Psoas muscle (tissue), 8 donors: Measurements from ENCODE around the gene DENND5A. TPM values are rescaled to one million over a fixed set of nuclear protein-coding genes. Genes with fewer than 3 reads are reported as not detected.
"Not testable (repeated sequence)": the region's sequence is repeated elsewhere in the genome, so short reads cannot be mapped to it uniquely, and the experiment has no call there.

Experiments used
- ATAC-seq, 4 donors: fragments of 200-7000 bp; cut with Tn5 transposase; one replicate each; pipeline ENCODE4 v1.9.1; 2020; ENCODE audit warnings: moderate library complexity in 3 of 4, mild to moderate bottlenecking in 2 of 4
- DNase-seq, 2 donors: peaks; one replicate each; pipeline ENCODE4 v3.0.0-alpha.2; 2020
- H3K27ac ChIP-seq: fragments of 200-600 bp; one replicate; pipeline ENCODE4 v1.8.0; 2022
- H3K27me3 ChIP-seq, 3 donors: fragments of 200-600 bp in 1 of 3; one replicate each; pipeline versions ENCODE4 v1.6.1 to v1.8.0; 2013 to 2022; ENCODE audit warnings: low read length in 2 of 3, mild to moderate bottlenecking in 2 of 3, moderate library complexity in 1 of 3; ENCODE audit not compliant: insufficient read depth in 3 of 3
- H3K36me3 ChIP-seq, 2 donors: fragments of 200-600 bp in 1 of 2; one replicate each; pipeline versions ENCODE4 v1.6.1 to v1.8.0; 2013 to 2022; ENCODE audit warnings: low read depth in 1 of 2, mild to moderate bottlenecking in 1 of 2, moderate library complexity in 1 of 2; ENCODE audit not compliant: insufficient read depth in 1 of 2
- H3K4me1 ChIP-seq: fragments of 200-600 bp; one replicate; pipeline ENCODE4 v1.8.0; 2022
- H3K4me3 ChIP-seq: fragments of 200-600 bp; one replicate; pipeline ENCODE4 v1.8.0; 2022; ENCODE audit warnings: mild to moderate bottlenecking
- H3K9me3 ChIP-seq: fragments of 200-600 bp; one replicate; pipeline ENCODE4 v1.8.0; 2022
- WGBS, 3 donors: extraction: QIAGEN DNeasy Blood & Tissue Kit; methylation state at CpG; one replicate each; pipeline versions ENCODE4 v1.1.6 to v1.1.7; 2013; 5-methylcytosine and 5-hydroxymethylcytosine counted together
- intact Hi-C, 2 donors: fragments of 100-400 bp; cut with DNase I; formaldehyde crosslinking; loops; one replicate each; pipeline versions ENCODE4 v1.11.0 to v1.14.2; 2022
- polyA plus RNA-seq, 3 donors: library from polyadenylated mRNA; stranded (reverse); fragments of 200-250 nt; gene quantifications; one replicate each; pipeline ENCODE4 v1.2.3, GENCODE V29; 2013
- total RNA-seq, 4 donors: library from RNA; stranded (reverse); fragmentation: NEBNext Ultra II Directional in 2 of 4; extraction: Animal tissue kit (Norgen Biotek cat#: 25700) in 2 of 4; gene quantifications; one replicate each; pipeline versions ENCODE4 v1.2.1 to v1.2.4, GENCODE V29; 2021 to 2023
- TF ChIP-seq, protein P1 (sequence below): fragments of 200-600 bp; IDR thresholded peaks from one replicate; pipeline ENCODE4 v1.8.0; 2022; ENCODE audit warnings: antibody characterized with exemption
- donor health status: healthy with polysubstance abuse.
- donor health status: DM: no; HTN: no; CAD: no; lungs with moderate emphysema.
- donor health status: Bipolar disorder and iron deficiency.
- donor health status: healthy.
- donor health status: DM: yes; HTN: yes; CAD: no.
- donor health status: DM: no; HTN: no; CAD: no.
- donor health status: DM: no; HTN: no; CAD: no.
- donor health status: DM: yes; HTN: yes; CAD: no.

Gene DENND5A
- total and polyA plus RNA-seq, 7 donors: 27.2 to 82.1 (median 30.8) TPM

- no peak overlapping the region for H3K4me3 ChIP-seq
- DNase-seq (no peak), ATAC-seq (no peak)
- intact Hi-C loops: no loop called here
- H3K36me3 ChIP-seq: no peaks in the 10 kb centered on the region
- peaks cover 11% of the 10 kb centered on the region for H3K4me1 ChIP-seq
- WGBS, 3 donors: 38 to 45% (median 41%) methylated on average over 2 of the region's 2 CpGs
- TF ChIP-seq, protein P1, sequence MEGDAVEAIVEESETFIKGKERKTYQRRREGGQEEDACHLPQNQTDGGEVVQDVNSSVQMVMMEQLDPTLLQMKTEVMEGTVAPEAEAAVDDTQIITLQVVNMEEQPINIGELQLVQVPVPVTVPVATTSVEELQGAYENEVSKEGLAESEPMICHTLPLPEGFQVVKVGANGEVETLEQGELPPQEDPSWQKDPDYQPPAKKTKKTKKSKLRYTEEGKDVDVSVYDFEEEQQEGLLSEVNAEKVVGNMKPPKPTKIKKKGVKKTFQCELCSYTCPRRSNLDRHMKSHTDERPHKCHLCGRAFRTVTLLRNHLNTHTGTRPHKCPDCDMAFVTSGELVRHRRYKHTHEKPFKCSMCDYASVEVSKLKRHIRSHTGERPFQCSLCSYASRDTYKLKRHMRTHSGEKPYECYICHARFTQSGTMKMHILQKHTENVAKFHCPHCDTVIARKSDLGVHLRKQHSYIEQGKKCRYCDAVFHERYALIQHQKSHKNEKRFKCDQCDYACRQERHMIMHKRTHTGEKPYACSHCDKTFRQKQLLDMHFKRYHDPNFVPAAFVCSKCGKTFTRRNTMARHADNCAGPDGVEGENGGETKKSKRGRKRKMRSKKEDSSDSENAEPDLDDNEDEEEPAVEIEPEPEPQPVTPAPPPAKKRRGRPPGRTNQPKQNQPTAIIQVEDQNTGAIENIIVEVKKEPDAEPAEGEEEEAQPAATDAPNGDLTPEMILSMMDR: no peak
- no peak overlapping the region for H3K27ac ChIP-seq
- H3K27me3 ChIP-seq: no peaks in the 10 kb centered on the region
- H3K9me3 ChIP-seq: no peaks in the 10 kb centered on the region
Measured at GRCh38 chr11:9250139-9250582, 15.0 kb downstream of the DENND5A start.

DNA sequence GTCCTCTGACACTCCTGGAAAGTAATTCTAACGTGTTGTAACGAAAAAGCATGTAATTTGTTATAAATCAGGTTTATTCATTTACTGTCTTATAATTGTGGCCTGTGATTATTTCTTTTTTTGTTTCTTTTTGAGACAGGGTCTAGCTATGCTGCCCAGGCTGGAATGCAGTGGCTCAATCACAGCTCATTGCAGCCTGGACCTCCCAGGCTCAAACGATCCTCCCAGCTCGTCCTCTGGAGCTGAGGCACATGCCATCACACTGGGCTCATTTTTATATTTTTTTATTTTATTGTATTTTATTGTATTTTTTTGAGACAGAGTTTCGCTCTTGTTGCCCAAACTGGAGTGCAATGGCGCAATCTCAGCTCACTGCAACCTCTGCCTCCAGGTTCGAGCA is 15.9 kb downstream of the DENND5A start:
- DNase-seq (no peak), ATAC-seq (no peak)
- Histone ChIP-seq H3K4me3 (no peak overlapping the region), H3K27ac (no peak overlapping the region), H3K4me1 (peaks cover 11% of the 10 kb centered on the region), H3K9me3 (no peaks in the 10 kb centered on the region), H3K36me3 (no peaks in the 10 kb centered on the region), H3K27me3 (no peaks in the 10 kb centered on the region)
- TF ChIP-seq, protein P1: no peak
- 94 to 96% (median 96%) methylated on average over 7 of the region's 7 CpGs for WGBS, 3 donors
- intact Hi-C loops: no loop called here

DNA sequence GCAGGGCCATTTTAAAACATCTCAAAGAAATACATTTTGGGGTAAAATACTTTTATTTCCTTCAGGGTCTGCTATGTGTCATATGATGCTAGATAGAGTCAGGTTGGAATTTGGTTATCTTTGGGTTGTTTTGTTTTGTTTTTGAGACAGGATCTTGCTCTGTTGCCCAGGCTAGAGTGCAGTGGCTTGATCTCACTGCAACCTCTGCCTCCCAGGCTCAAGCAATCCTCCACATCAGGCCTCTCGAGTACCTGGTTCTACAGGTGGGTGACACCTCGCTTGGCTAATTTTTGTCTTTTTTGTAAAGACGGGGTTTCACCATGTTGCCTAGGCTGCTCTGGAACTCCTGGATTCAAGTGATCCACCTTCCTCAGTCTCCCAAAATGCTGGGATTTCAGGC is 17.3 kb downstream of the DENND5A start:
- no peaks in the 10 kb centered on the region for H3K27me3 ChIP-seq
- H3K36me3 ChIP-seq: no peaks in the 10 kb centered on the region
- H3K27ac ChIP-seq: no peak overlapping the region
- no peak for ATAC-seq
- TF ChIP-seq, protein P1: no peak
- H3K9me3 ChIP-seq: no peaks in the 10 kb centered on the region
- H3K4me1 ChIP-seq: peaks cover 10% of the 10 kb centered on the region
- H3K4me3 ChIP-seq: no peak overlapping the region
- DNase-seq: no peak
- 95 to 99% (median 97%) methylated on average over 3 of the region's 3 CpGs for WGBS, 3 donors
- intact Hi-C loops: no loop called here

DNA sequence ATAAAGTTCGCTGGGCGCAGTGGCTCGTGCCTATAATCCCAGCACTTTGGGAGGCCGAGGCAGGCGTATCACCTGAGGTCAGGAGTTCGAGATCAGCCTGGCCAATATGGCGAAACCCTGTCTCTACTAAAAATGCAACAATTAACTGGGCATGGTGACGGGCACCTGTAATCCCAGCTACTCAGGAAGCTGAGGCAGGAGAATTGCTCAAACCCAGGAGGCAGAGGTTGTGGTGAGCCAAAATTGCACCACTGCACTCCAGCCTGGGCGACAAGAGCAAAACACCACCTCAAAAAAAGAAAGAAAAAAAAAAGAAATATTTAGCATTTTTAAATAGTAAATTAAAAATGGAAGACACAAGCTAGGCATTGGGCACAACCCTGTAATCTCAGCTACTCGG is 28.9 kb downstream of the DENND5A start:
- H3K9me3 ChIP-seq, intact Hi-C loops, H3K4me3 ChIP-seq, H3K36me3 ChIP-seq, ATAC-seq, DNase-seq, H3K27me3 ChIP-seq, H3K4me1 ChIP-seq, H3K27ac ChIP-seq: not testable (repeated sequence)
- WGBS, 3 donors: 93 to 94% (median 93%) methylated on average over 10 of the region's 10 CpGs

DNA sequence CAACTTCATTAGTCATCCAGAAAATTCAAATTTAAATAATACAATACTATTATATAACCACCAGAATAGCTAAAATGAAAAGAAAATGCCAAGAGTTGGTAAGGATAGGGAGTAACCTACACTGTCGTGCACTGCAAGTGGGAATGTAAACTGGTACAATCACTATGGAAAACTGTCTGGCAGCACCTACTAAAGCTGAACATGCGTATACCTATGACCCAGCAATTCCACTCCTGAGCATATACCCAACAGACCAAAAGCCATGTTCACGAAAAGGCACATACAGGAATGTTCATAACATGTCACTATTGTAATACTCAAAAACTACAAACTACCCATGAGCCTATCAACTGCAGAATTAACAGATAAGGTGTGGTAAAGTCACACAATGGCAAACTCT is 32.7 kb downstream of the DENND5A start:
- ATAC-seq (no peak), DNase-seq (no peak)
- H3K4me3 ChIP-seq: no peak overlapping the region
- WGBS, 3 donors: 77 to 84% (median 83%) methylated on average over 3 of the region's 3 CpGs
- no peaks in the 10 kb centered on the region for H3K36me3 ChIP-seq
- TF ChIP-seq, protein P1: no peak
- H3K9me3 ChIP-seq: no peaks in the 10 kb centered on the region
- H3K27ac ChIP-seq: no peak overlapping the region
- peaks cover 25% of the 10 kb centered on the region for H3K4me1 ChIP-seq
- H3K27me3 ChIP-seq: no peaks in the 10 kb centered on the region
- intact Hi-C loops: no loop called here
